ENCODE data around the gene THEMIS.
"Not testable (repeated sequence)": the region's sequence is repeated elsewhere in the genome, so short reads cannot be mapped to it uniquely, and the experiment has no call there.

THEMIS gene, protein sequence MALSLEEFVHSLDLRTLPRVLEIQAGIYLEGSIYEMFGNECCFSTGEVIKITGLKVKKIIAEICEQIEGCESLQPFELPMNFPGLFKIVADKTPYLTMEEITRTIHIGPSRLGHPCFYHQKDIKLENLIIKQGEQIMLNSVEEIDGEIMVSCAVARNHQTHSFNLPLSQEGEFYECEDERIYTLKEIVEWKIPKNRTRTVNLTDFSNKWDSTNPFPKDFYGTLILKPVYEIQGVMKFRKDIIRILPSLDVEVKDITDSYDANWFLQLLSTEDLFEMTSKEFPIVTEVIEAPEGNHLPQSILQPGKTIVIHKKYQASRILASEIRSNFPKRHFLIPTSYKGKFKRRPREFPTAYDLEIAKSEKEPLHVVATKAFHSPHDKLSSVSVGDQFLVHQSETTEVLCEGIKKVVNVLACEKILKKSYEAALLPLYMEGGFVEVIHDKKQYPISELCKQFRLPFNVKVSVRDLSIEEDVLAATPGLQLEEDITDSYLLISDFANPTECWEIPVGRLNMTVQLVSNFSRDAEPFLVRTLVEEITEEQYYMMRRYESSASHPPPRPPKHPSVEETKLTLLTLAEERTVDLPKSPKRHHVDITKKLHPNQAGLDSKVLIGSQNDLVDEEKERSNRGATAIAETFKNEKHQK

DNA sequence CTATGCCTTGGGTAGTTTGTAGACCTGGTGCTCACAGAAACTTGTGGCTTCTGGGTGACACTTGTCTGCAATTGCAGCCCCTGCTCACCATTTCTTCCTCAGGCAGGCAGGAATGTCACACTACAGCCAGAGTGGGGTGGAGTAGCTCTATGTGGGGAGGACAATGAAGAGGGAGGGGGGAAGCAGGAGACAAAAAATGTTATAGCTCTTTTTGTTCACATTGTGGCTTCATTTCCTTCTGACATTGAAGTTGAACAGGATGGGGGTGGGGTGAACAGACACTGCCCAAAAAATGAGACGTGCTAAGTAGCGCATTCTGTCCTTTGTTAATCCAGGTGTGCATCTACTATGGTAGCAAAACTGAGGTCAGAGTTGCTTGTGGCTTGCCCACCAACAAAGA, at the start of gene THEMIS:
TSS of gene THEMIS (minus strand) at position 124 of the 400 bp plus-strand sequence. CDS start 126 bp downstream, outside the sequence.
- no peak for DNase-seq (ENCODE audit: low spot score)

DNA sequence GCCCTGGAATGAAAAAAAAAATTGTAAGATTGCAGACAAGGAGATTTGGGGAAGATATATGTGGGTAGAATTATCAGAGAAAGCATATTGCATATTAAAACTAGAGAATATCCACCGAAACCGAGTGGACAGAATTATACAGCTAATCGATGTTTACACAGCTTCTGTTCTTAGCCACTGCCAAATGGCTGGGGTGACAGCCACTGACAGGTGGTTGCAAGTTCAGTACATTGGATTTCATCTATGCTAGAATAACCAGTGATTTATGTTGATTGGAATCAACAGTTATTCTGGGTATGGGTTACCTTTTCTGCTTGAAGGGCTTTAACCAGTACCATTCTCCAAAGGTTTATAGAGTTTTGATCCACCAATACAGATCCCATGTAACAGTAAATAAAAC, 48.4 kb upstream of the THEMIS start:
- no peak for DNase-seq (ENCODE audit: low spot score)

DNA sequence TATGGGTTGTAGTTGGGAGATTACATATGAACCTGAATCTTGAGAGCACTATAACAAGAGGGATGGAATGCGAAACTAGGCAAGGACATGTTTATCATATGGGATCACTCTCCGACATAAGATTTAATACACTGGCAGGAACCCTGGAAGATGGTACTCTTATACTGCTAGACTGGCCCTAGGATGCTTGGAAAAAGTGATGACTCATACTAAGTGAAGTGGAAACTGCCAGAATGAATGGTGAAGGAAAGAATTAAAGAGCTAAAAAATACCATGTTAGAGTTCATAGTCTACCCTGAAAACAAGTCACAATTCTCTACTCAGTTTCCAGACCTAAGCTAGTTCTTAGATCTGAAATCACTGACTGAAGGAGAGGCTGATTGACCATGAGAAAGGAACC, 45.5 kb upstream of the THEMIS start:
- peak; percentile 14 for DNase-seq (ENCODE audit: low spot score)

DNA sequence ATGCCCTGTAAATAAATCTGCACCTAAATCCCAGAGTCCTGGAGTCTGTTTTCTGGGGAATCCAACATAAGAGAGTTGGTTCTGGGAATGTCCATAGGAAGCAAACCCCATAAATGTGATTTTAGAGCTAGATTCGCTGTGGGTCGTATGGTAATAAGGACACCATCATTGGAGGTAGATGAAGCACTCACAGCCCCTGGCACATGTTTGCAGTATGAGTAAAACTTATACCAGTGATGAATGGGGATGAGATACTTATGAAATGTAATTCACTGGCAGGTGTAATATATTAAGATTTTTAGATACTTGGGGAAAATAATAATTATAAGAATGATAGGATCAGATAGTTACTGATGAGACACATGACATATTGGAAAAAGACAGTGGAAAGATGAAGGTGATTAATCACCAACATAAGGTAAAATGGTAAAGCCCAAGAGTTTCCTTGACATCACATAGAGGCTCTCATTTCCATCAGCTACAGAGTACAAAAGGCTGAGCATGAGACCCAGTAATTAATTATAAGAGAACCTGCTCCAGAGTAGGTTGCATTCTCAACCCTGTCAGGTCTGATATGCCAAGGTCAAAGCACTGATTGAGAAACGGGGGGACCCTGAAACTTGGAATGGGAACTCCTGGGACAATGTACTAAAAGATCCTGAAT, 44.7 kb upstream of the THEMIS start:
- DNase-seq (ENCODE audit: low spot score): no peak

DNA sequence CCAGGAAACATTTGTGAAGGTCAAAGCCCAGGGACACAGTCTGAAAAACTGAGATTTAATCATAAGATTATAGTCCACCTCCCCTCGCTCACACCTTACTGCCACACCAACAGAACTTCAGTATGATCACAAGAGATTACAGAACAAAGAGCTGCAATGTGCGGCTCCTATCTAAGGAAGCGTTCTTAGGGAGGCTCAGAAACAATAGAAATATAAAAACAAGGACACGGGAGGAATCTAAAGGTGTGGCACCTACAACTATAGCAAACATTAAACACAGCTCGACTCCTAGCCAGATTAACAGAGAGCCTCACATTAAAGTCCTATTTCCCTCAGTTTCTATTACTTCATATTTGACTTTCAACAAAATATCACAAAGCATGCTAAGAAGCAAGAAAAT, 40.4 kb upstream of the THEMIS start:
- DNase-seq (ENCODE audit: low spot score): no peak

DNA sequence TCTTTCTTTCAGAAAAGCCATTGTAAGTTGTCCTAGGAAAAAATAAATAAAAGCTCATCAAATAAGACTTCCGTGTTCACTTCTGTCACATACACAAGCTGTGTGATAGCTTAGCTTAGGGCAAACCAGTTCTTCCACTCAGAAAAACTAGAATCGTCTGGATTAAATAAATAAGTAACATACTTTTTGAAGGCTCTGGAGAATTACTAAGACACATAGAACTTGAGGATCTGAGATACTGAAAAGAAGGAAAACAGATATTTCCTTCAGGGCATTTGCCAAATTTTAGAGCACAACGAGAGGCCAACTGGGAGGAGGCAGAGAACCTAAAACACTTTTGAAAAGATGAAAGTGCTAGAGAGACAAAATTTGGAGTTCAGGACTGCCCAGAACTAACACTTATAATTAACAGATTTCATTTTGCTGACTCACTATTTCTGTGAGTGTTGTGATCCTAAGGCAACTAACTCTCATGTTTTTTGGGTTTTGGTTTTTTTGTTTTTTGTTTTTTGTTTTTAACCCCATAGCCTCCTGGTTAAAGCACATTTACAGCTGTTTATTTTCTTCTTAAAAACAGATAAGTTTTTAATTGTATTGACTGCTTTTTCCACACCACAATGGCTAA, 38.7 kb upstream of the THEMIS start:
- DNase-seq (ENCODE audit: low spot score): peak; percentile 40

DNA sequence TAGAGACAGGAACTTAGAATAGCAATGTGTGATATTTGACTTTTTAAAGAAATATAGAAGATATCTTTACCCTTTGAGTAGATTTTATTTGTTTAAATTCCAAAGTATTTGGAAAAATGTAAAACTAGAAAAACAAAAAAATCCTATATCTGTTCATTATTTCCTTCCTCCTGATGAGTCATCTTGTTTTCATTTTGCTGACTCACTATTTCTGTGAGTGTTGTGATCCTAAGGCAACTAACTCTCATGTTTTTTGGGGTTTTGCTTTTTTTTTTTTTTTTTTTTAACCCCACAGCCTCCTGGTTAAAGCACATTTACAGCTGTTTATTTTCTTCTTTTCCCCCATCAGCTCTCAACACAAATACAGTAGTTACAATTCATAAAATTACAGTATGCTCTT, 37.8 kb upstream of the THEMIS start:
- DNase-seq (ENCODE audit: low spot score): peak; percentile 68

DNA sequence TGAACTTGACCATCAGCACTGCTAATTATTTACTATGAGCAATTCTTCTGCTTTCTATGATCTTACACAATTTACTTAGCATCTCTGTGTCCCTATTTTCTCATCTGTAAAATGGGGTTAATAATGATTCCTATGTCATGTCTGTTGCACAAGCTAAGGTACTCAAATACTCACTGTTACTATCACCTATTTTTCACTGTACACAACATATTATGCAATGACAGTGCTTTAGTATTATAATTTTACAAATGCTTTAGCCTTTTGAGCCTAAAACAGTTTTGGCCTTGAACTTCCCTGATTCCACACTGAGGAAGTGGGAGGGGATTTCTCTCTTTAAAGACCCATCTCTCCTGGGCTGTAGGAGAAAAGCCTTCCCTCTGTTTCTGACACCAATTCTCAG, 36.9 kb upstream of the THEMIS start:
- DNase-seq (ENCODE audit: low spot score): no peak

DNA sequence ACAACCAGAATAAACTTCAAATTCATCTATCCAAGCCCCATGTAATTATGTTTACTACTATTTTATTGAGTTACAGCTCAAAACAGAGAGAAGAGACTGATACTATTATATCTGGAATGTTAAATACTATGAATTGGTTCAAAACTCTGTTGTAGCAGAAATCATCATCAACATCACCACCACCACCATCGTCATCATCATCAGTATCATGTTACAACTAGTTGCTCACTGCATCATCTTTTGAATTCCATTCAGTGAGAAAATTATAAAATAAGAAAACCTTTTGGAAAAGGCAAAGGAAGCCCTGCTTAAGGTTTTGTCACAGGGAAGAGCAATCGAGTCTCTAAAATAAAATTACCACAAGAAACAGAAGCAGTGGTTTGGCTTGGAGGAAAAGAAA, 36.2 kb upstream of the THEMIS start:
- no peak for DNase-seq (ENCODE audit: low spot score)

DNA sequence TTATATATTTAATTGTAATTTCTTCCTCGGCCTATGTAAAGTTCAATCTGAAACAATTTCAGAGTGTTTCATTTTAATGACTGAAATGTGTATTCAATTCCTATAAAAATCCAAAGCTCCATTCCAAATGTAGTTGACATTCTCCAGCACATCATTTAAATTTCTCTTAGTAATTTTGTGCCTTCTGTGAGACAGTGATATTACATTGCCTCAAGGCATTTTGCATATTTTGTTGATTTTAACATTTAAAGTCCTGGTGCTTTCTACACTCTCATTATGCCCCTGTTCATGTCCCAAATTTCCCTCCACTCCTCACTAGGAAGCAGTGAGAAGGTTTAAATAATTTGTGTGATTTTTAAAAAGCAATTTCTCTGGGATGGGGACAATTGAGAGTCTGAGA, 34.1 kb upstream of the THEMIS start:
- no peak for DNase-seq (ENCODE audit: low spot score)

DNA sequence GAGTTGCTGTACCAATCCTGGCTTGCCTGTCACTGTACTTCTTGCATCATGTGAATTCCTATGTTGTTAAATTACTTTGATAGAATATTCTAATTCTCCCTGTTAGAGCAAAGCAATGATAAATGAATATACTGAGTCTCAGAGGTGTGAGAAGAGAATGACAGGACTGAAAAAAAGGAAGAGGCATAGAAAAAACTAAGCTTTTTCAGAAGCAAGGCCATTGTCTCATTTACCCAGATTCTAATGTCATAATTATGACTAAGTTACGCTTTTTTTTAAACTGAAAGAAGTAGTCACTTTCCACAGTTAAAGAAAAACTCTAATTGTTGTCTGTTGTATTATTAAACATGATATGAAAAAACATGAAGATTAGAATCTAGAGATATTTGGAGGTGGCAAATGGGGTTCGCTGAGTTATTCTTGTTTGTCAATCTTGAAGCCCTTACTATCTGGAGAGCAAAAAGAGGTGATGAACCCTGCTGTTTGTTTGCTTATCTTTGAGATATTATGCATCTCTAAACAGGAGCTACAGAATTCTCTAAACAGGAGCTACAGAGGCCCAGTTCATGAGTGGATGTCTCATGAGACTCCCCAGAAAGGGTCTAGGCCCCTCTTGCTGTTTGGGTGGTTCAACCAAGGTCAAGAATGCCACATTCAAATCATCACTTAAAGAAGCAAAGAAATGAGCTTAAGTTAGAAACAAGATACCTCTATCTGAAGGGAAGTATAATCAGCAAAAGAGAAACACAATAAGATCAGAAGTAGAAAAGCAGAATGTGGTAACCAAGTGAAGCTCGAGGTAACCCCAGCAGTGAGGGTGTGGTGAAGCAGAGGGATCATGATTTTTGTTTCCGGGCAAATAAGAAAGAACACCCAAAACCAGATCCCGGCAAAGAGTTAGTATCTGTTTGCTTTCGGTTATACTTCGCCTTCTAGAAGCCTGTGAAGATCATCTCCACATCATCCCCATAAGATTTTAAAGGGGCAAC, 33.3 kb upstream of the THEMIS start:
- DNase-seq (ENCODE audit: low spot score): no peak

DNA sequence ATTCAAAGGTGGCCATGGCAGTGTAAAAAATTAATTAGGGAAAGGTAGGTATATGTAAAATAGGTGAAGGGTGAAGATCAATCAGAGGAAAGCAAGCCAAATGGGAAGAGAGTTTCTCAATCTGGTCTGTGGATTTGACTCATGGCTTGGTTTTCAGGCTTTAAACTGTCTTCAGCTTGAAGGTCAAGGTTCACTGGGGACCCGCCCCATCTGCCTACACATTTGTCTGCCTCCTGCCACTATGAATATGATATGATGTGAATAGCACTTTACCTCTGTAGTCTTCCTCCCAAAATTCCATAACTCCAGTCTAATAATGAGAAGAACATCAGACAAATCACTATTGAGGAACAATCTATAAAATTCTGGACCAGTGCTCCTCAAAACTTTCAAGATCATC, 32.3 kb upstream of the THEMIS start:
- DNase-seq (ENCODE audit: low spot score): no peak

DNA sequence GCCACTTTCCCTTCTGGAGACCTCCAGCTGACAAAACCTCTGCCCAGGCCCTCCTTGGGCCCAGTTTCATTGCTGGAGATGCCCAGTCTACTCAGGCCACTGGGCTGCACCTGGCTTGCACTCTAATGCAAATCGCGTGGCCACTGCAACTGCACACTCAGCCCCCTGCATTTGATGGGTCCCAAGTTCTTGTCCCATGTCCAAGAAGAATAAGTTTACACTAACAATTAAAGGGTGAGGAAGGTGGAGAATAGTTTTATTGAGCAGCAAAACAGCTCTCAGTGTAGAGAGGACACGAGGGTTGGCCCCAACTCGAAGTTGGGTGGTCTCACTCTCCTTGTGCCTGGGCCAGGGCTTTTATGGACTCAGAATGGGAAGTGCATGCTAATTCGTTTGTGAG, 31.9 kb upstream of the THEMIS start:
- no peak for DNase-seq (ENCODE audit: low spot score)

DNA sequence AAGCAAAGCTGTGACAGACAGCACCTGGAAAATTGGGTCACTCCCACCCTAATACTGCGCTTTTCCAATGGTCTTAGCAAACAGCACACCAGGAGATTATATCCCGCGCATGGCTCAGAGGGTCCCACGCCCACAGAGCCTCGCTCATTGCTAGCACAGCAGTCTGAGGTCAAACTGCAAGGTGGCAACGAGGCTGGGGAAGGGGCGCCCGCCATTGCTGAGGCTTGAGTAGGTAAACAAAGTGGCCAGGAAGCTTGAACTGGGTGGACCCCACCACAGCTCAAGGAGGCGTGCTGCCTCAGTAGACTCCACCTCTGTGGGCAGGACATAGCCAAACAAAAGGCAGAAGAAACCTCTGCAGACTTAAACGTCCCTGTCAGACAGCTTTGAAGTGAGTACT, 25.6 kb upstream of the THEMIS start:
- DNase-seq (ENCODE audit: low spot score): not testable (repeated sequence)

DNA sequence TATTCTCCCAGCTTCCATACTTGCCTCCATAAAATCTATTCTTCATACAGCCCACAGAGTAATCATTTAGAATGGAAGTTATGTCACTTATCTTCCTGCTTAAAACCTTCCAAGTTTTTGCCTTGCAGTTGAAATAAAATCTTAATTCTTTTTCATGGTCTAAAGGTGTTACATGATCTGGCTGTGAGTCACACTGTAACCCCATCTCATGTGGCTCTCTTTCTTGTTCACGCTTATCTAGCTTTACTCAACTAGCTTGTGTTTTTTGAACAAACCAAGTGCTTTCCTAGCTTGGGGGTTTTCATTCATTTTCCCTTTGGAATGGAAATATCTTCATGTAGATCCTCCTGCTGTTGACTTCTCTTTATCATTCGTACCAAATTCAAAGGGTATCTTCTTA, 23.6 kb upstream of the THEMIS start:
- peak; percentile 31 for DNase-seq (ENCODE audit: low spot score)

DNA sequence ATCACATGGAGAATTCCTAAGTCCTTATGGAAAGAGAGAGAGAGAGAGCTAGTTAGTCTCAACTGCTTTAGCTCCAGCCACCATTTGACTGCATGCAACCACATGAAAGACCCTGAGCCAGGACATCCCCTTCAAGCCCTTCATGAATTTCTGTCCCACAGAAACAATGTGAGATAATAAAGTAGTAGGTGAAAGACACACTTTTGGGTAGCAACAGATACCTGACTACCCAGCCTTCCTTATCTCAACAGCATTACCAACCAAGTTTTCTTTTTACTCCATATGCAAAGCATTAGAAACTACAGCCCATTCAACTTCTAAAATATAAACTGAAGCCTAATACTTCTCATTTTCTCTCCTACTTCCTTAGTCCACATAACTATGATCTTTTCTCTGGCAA, 23.2 kb upstream of the THEMIS start:
- DNase-seq (ENCODE audit: low spot score): no peak

DNA sequence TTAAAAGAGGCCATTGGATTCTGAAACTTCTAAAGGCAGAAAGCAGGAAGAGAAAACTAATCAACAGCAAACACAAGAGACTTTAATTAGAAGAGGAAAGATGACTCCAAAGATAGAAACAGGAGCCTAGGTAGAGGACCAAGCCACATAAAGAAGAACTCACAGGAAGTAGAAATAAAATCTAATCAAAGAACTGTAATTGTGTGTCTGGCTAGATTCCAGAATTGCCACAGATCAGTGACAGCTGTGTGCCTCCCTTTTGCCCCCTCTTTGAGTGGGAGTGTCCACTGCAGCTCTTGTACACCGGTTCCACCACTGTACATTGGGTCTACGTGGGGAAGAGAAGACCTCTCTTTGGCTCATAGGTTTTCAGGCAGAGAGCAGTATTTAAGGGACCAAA, 22.3 kb upstream of the THEMIS start:
- no peak for DNase-seq (ENCODE audit: low spot score)

DNA sequence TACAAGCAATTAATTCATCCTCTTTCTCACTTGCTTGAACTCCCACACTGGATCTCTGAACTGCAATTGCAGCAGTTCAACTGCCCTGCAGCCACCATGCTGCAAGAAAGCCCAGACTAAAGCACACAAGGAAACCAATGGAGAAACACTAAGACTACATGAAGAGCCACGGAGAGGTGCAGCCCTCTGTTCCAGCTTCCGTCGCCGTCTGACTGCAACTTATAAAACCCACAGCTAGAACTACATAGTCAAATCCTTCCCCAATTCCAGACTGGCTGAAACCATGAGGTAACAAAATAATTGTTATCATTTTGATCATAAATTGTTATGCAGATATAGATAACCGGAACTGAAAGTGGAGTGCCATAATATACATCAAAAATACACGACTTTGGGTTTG, 21.1 kb upstream of the THEMIS start:
- DNase-seq (ENCODE audit: low spot score): no peak

DNA sequence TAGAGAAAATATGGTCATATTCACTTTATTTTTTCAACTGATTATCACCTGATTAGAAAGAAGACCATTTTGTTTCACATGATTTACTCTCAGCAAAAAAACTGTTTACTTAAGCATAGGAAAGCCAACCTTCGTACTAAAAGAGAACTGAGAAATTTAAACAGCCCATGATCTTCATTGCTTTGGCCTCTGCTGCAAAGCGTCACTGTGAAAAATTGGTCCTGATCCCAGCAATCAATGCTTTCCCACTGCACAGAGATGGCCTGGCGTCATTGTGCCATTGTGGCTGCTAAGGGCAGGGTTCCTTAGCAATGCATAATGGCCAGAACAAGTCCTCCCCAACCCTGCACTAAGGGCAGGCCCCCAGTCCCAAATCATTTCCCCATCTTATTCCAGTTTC, 19.9 kb upstream of the THEMIS start:
- no peak for DNase-seq (ENCODE audit: low spot score)

DNA sequence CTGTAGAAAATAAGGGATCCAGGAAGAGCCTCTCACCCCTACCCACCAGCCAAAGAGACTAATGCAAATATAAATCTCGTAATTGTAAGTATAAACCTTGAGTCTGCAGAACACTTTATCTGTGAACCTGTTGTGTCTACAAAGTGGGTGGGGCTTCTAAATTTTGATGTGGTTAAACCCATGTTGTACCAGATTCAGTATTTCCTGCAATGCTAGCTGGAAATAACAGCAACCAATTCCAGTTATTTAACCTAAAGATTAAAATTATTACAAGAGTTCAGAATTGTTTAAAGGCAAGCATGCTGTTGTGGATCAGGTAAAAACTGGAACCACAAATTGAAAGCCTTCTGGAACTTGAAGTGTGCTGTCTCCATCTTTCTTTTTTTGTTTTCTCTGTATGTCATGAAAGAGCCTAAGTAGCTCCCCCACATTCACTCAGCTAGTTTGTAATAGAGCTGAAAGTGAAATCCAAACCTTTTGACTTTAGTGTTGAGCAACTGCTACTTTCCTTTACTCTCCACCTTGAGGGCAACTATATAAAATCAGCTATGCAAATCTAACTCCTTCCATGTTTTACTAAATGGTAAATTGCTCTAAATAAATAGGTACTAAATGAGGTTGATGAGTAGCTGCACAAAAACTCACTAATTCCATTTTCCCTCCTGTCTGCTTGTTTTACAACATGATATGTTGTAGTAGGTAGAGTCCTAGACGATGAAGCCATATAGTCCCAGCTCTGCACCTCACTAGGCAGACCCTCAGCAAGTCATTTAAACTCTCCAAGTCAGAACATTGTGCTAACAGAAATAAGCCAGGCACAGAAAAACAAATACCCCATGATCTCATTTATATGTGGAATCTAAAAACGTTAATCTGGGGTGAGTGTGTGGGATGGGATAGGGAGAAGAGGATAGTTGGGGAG, 17.9 kb upstream of the THEMIS start:
- no peak for DNase-seq (ENCODE audit: low spot score)
